ENCODE measurements around the gene TRIM75.
"Not testable (repeated sequence)": the region's sequence is repeated elsewhere in the genome, so short reads cannot be mapped to it uniquely, and the experiment has no call there.

Gene TRIM75

DNA sequence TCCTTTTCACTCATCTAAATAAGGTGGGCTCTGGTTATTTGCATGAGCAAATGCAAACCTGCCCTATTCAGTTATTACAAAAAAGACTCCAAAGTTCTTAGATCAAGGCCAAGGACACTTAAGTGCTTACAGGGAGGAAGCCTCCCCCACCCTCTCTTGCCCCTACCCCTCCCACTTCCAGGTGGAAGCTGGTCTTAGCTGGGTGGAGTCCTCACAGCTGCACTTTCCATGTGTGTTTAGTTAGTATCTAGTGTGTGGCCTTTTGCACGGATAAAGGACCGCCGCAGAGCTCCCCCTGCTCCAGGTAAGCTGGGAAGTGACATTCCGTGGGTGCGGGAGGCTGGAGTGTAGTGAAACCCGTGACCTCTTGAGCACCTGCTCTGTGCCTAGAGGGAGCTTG is at the start of gene TRIM75:
Gene TRIM75 (plus strand): TSS at position 222 of the 400 bp plus-strand sequence. CDS start 5,282 bp downstream, outside the sequence.
- DNase-seq, result no peak

DNA sequence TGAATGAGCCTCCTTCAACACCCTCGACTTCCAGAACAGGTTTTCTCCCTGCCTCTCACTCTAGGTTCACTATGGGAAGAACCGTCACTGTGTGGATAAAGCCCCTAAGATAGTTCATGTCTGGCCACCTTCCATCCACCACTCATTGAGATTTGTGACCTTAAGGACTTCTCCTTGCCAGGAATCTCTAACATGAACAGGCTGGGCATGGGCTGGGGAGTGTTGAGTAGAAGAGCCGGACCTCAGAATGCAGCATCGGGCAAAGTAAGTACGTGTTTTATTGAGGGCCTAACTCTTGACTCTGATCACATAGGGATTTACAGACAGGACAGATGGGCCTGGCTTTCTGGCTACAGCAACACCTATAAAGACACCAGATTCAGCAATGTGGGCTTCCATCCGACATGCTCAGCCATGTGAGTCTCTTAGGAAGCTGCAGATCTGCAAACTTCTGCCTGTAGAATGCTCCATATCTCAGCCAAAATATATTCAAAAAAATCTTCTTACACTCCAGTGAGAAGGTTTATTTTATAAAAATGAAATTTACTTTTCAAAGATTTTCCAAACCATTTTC is 48.2 kb upstream of the TRIM75 start:
- DNase-seq, result no peak

DNA sequence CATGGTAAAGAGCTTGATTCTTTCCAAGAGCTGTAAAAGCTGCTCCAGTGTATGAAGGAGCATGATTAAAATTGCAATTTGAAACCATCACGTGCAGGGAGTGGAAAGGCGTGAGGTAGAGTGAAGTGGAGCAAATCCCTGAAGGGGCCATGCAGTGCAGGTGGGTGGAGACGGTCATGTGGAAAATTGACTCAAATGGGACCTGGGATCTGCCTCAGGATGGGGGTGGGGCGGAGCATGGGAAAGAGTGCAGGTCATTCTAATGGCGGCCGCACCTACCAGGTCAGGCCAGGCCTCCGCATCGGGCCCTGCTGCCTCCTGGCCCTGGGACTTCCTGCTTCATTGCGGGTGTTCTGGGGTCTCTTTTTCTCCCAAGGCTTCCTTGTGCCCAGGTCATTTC is 47.2 kb upstream of the TRIM75 start:
- no peak for DNase-seq

DNA sequence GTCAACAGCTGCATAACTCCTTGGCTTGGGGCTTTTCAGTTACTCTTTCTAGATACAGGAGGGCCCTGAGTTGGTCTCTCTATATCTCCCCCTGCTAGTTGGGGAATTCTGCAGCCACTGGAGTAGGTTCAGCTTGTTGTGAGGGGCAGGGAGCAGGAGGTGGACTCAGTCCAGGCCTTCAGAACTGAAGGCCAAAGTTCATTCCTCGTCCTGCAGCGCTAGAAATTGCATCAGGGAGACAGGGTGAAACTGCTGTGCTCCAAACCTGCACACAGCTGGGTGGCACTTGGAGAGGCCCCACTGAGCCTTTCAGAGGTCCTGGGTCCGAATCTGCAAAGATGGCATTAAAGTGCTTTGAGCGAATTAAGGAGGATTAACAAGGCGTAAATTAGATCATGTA is 46.8 kb upstream of the TRIM75 start:
- DNase-seq, result no peak

DNA sequence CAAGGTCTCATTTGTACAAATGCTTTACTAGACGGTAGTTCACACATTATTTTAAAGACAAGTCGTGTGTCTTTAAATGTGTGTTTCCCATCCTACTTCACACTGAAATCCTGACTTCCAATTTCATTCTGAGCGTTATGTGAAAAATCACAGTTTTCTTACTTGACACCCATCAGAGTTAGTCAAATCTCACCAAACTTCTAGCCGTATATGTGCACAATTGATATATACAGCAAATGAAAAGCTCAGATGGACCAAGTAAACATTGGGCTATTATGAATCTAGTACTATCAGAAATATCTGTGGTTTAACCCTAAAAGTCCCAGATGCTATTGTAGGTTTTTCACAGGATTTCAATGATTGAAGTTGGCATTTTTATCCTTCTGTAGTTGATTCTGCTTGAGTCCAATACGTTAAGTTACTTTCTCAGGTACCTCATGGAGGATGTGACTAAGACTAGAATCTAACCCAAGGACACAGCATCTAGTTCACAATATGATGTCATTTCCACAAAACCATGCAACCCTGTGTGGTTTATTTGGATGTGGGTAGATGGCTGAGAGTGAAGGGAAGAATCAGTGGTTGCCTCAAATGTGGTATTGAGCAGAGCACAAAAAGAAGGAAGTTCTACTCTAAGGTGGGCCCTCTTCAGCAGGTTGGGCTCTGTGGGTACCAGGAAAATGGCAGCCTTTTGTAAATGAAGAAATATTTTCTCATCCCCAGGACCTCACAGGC is 44.0 kb upstream of the TRIM75 start:
- no peak for DNase-seq

DNA sequence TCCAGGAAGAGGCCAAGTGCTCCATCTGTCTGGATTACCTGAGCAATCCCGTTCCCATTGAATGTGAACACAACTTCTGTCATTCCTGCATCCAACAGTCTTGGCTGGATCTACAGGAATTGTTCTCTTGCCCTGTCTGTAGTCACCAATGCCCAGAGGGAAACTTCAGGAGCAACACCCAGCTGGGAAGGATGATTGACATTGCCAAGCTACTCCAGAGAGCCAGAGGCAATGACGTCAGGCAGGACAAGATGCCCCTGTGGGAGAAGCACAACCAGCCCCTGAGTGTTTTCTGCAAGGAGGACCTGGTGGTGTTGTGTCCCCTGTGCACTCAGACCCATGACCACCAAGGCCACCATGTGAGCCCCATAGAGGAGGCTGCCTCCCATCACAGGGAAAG is 43.2 kb upstream of the TRIM75 start:
- no peak for DNase-seq

DNA sequence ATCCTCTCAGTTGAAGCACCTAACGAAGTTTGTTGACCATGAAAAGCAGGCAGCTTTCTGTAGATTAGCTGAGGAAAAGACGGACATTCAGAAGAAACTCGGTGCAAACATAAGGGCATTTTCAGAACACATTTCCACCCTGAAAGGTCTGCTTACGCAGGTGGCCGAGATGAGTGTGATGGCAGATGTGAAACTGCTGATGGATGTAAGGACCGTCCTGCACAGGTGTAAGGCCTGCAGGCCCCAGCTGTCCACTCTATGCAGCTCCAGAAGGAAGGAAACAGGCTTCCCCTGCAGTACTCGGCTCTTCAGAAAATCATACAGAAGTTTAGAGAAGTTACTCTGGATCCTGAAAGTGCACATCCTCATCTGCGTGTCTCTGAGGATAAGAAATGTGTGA is 42.7 kb upstream of the TRIM75 start:
- no peak for DNase-seq

DNA sequence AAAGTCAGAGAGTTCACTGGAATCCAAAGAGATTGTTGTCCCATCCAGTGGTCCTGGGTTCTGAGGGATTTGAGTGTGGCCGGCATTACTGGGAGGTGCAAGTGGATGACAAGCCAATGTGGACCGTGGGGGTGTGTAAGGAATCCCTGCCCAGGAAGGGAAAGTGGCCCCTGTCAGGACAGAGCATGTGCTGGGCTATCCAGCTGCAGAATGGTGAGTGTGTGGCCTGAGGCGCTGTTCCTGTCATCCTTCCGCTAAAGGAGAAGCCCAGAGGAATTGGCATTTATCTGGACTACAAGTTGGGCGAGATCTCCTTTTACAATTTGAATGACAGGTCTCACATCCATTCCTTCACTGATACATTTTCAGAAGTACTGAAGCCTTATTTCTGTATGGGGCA is 42.3 kb upstream of the TRIM75 start:
- DNase-seq, result no peak

DNA sequence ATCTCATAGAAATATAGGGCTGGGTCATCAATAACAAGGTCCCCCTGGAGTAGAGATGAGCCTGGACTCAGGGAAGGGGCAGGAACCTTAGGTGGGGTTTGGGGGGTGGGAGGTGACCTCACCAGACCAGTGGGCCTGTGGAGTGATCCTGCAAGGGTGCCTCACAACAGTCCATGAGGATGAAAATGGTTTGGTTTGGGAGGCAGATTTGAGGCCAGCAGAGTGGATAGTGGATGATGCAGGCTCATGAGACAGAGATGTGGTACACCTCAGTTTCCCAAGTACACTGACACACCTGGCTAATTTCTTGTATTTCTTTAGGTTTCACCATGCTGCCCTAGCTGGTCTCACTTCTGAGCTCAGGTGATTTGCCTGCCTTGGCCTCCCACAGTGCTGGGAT is 40.0 kb upstream of the TRIM75 start:
- no peak for DNase-seq

DNA sequence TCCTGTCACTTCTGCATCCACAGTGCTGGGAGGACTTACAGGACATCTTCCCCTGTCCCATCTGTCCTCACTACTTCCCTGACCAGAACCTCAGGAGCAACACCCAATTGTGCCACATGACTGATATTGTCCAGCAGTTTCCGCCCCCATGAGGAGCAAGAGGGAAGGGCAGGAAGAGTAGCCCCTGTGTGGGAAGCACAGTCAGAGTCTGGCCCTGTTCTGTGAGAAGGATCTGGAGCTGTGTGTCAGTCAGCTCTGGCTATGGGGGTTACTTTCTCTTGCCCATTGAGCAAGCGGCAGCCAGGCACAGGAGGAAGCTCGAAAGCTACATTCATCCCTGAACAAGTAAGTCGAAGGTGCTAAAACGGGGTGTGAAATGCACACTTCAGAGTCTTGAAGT is 36.7 kb upstream of the TRIM75 start:
- peak; percentile 40 for DNase-seq

DNA sequence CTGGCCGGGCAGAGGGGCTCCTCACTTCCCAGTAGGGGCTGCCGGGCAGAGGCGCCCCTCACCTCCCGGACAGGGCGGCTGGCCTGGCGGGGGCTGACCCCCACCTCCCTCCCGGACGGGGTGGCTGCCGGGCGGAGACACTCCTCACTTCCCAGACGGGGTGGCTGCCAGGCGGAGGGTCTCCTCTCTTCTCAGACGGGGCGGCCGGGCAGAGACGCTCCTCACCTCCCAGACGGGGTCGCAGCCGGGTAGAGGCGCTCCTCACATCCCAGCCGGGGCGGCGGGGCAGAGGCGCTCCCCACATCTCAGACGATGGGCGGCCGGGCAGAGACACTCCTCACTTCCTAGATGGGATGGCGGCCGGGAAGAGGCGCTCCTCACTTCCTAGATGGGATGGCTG is 33.7 kb upstream of the TRIM75 start:
- DNase-seq, result not testable (repeated sequence)

DNA sequence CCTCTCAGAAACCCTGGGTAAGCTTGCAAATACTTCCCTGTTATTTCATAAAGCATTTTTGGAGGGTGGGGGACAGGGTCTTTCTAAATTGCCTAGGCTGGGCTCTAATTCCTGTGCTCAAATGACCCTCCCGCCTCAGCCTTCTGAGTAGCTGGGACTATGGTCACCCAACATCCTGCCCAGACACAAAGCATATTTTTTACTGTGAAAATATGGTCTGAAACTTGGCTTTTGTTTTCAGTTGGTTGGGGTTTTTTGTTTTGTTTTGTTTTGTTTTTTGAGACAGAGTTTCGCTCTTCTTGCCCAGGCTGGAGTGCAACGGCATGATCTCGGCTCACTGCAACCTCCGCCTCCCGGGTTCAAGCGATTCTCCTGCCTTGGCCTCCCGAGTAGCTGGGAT is 27.9 kb upstream of the TRIM75 start:
- DNase-seq, result not testable (repeated sequence)

DNA sequence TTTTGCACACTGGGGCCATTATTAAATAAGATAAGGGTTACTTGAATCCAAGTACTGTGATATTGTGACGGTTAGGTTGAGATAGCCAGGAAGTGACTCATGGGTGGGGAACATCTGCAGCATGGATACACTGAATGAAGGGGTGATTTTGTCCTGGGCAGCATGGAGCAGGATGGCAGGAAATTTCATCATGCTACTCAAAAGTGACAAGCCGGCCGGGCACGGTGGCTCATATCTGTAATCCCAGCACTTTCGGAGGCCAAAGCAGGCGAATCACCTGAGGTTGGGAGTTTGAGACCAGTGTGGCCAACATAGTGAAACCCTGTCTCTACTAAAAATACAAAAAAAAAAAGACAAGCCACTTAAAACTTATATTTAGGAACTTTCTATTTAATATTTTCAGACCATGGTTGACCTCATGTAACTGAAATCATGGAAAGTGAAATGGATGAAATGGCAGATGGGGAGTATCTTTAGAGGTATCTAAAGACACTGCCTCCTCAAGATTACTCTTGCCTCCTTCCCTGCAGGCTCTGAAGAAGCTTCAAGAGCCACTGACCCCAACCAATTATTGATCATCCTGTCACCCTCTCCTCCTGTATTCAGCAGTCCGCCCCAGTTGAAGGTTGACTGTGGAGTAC is 25.8 kb upstream of the TRIM75 start:
- DNase-seq, result peak; percentile 27

DNA sequence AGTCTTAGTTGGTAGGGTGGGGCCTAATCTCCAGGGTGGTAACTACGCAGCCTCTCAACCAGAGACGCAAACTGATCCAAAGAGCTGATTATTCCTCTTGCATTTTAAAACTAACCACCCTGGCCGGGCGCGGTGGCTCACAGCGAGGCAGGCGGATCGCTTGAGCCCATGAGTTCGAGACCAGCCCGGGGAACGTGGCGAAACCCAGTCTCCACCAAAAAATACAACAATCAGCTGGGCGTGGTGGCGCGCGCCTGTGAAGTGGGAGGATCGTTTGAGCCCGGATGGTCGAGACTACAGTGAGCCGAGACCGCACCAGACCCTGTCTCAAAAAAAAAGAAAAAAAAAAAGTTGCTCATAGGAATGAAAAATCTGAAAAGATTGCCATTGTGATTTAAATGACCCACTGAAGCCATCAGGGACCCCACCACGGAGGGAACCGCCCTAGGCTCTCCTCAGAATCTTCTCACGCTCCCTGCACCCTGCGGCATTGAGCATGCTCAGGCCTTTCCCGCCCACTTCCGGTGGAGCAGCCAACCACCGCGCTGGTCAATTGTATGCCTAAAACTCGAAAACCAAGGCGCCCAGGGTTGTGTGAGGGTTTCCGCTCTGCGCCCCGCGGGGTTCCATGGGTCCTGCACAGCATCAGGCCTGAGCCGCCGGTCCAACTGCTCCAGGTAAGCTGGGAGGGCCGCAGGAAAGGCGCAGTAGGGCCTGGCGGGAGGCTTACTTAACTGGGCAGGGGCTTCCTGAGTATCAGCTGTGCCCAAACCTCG is 22.0 kb upstream of the TRIM75 start, which contains the start of gene TRIM60:
Gene TRIM60 (plus strand): TSS at position 564 of the 776 bp plus-strand sequence. CDS start 8,074 bp downstream, outside the sequence.
- DNase-seq, result no peak

DNA sequence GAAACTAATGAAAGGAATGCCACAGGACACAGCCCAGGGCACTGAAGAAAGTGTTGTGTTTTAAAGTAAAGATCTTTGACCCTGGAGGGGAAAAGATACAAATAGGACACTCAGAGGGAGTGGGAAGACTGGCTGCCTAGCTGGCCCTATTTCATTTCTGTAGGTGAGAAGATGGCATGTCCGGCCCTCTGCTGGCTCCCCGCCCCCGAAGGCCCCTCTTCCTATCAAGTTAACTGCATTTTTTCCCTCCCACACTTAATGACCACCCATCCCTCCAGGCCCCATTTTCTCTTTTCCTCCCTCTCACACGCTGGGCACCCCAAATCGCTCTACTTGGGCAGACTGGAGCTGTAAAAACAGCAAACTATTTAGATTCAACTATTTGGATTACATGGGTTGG is 5.5 kb upstream of the TRIM75 start:
- no peak for DNase-seq

DNA sequence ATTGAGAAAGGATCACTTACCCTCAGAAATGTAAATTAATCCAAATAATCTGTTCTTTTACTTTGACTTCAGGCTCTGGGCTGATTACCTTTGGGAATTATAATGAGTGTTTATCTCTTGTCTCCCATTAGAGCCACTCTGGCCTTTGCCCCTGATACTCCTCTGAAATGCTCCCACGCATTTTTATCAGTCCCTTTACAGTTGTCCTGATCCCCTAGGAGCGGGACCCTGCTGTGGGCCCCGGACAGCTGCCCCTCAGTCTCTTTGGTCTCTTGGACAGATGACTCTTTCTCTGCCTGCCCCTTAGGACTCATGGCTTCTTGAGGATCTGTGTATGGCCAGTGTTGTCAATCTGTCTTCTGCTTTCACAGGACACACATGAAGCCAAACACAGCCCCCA is 1.0 kb upstream of the TRIM75 start:
- no peak for DNase-seq

DNA sequence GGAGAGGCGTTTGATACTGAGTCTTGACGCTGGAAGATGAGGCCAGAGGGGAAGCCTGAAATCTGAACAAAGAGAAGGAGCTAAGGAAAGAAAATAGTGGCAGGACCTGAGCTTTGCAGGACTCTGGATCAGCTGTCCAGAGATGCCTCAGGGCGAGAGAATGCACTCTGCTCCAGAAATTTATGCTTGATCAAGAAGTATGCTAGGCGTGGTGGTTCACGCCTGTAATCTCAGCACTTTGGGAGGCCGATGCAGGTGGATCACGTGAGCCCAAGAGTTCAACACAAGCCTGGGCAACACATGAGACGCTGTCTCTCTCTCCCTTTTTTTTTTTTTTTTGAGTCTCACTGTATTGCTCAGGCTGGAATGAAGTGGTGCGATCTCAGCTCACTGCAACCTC is 1.9 kb downstream of the TRIM75 start:
- DNase-seq, result no peak

DNA sequence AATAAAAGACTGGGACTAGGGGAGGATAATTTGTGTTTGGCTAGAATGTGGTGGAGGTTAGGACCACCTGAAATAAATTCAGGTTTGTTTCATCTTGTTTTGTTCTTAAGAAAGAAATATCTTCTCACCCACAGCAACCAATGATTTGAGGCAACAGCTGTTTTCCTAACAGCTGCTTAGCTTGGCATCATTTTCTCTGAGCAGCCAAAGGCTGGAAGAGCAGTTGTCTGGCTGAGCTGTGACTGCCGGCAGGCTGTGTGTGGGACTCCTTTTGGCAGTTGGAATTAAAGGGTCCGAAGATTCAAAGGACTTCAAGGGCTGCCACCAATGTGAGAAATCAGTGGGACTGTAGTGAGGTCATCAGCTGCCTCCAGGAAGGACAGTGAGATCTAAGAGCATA is 5.0 kb downstream of the TRIM75 start:
- DNase-seq, result no peak

DNA sequence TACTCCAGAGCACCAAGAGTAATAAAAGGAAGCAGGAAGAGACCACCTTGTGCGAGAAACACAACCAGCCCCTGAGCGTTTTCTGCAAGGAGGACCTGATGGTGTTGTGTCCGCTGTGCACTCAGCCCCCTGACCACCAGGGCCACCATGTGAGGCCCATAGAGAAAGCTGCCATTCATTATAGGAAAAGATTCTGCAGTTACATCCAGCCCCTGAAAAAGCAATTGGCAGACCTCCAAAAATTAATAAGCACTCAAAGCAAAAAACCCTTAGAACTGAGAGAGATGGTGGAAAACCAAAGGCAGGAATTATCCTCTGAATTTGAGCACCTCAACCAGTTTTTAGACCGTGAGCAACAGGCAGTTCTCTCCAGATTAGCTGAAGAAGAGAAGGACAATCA is 5.7 kb downstream of the TRIM75 start:
- DNase-seq, result no peak

DNA sequence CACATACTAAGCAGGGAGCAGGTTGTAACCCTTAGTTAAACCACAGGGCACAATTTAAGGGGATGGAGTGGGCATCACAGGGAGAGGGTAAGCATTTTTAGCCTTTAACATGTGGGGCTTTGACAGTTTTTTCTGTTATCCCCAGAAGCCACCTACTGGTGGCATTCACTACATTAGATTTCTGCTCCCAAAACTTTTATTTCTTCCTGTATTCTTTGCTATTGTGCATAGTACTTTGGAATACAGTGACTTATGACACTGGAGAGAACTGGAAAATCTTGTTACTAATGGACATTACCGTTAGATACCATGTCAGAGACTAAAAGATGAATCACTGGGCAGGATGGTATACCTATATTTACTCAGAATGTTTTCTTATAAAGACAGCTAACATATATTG is 7.3 kb downstream of the TRIM75 start:
- DNase-seq, result peak; percentile 6

DNA sequence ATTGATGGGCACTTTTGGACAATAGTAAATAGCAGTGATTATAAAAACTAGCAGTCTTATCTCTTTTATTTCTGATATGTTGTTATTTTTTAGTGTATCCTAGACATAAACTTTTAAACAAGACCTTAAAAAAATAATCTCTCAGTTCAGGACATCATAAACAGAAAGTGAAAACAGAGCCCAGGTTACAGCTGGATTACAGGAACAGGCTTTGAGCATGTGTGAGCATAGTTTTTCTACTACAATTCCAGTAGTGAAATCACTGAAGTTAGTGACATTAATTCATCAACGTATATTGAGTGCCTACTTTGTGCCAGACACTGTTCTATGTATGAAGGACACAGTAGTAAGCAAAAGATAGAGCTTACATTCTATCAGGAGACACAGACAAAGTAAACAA is 16.9 kb downstream of the TRIM75 start:
- no peak for DNase-seq

DNA sequence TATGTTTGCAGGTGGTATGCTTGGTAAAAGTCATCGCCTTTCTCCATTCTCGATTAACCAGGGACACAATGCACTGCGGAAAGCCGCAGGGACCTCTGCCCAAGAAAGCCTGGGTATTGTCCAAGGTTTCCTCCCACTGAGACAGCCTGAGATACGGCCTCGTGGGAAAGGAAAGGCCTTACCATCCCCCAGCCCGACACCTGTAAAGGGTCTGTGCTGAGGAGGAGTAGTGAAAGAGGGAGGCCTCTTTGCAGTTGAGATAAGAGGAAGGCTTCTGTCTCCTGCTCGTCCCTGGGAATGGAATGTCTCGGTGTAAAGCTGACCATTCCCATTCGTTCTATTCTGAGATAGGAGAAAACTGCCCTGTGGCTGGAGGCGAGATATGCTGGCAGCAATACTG is 19.7 kb downstream of the TRIM75 start:
- not testable (repeated sequence) for DNase-seq

DNA sequence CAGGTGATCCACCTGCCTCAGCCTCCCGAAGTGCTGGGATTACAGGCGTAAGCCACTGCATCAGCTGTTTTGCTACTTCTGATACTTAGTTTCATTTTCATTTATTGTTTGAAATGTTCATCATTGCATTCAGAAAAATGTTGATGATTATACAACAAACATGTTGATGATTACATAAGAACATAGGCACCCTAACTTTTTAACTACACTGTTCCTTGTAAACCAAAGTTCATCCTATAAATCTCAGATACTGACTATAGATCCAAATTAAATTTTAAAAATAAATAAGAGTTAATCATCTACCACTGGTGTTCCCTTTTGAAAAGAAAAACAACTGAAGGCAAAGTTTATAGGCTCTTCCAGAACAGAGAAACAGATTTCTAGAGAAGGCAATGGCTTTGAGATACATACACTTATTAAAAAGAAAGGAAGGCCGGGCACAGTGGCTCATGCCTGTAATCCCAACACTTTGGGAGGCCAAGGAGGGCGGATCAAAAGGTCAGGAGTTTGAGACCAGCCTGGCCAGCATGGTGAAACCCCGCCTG is 23.4 kb downstream of the TRIM75 start:
- no peak for DNase-seq

All from DMS53 (cell line).